Measurements from ENCODE around the gene PFDN2. TPM values are rescaled to one million over a fixed set of nuclear protein-coding genes. Genes with fewer than 3 reads are reported as not detected.
A peak's percentile ranks its signal among the peaks of the same experiment; 100 is the strongest.

Gene PFDN2
- total RNA-seq, 1 donor from 2014 or later = 43.8 TPM

DNA sequence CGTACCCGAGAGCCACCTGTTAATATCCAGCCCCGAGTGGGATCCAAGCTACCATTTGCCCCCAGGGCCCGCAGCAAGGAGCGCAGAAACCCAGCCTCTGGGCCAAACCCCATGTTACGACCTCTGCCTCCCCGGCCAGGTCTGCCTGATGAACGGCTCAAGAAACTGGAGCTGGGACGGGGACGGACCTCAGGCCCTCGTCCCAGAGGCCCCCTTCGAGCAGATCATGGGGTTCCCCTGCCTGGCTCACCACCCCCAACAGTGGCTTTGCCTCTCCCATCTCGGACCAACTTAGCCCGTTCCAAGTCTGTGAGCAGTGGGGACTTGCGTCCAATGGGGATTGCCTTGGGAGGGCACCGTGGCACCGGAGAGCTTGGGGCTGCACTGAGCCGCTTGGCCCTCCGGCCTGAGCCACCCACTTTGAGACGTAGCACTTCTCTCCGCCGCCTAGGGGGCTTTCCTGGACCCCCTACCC is 42.9 kb upstream of the PFDN2 start:
- ChIA-PET CTCF (no interaction called here), POLR2A (no interaction called here)
- Mint-ChIP-seq H3K4me3 (peak overlapping the region; percentile 93), H3K4me1 (peaks cover 44% of the 10 kb centered on the region), H3K9me3 (no peaks in the 10 kb centered on the region), H3K27ac (no peak overlapping the region), H3K36me3 (ENCODE audit: low read depth) (peaks cover 69% of the 10 kb centered on the region), H3K27me3 (no peaks in the 10 kb centered on the region)
- intact Hi-C loops (cut with micrococcal nuclease) = no loop called here
- TF ChIP-seq CTCF (IDR thresholded peaks at IDR 0.05) = no peak
- ATAC-seq (ENCODE audit: low read depth) (no peak), DNase-seq (no peak)

- POLR2A ChIA-PET = interaction anchor here (3.2 kb wide), 1 partner anchor 42 kb away, joined by 13 read pairs; the partner anchor contains the start of gene NDUFS2
These were observed 42.0 kb upstream of the PFDN2 start for GRCh38 chr1:161159913-161160243.

GRCh38 chr1:161159087-161159912 is 41.5 kb upstream of the PFDN2 start, which contains the start of gene USP21:
USP21 (plus strand) TSS chr1:161159500; CDS start chr1:161160641, 1,141 bp downstream.
- Mint-ChIP-seq H3K36me3 (ENCODE audit: low read depth) (peaks cover 61% of the 10 kb centered on the region), H3K27ac (peak within 1 kb of the TSS; percentile 91), H3K4me3 (peak within 1 kb of the TSS; percentile 93), H3K4me1 (peaks cover 48% of the 10 kb centered on the region), H3K27me3 (no peaks in the 10 kb centered on the region), H3K9me3 (no peaks in the 10 kb centered on the region)
- CTCF ChIA-PET = no interaction called here
- intact Hi-C loops (cut with micrococcal nuclease) = loop anchor here (1.0 to 2.0 kb wide), 4 partner anchors 33 to 114 kb away; partner anchors contain the start of genes NIT1, PFDN2 and USF1
- no peak for TF ChIP-seq CTCF (IDR thresholded peaks at IDR 0.05)
- DNase-seq (peak; percentile 93), ATAC-seq (ENCODE audit: low read depth) (peak; percentile 95)
- POLR2A ChIA-PET = interaction anchor here (0.6 to 3.2 kb wide), 5 partner anchors 8 to 169 kb away, joined by 3 to 13 read pairs (median 4); partner anchors contain the start of genes DEDD, NDUFS2 and TSTD1

More at GRCh38 chr1:161159913-161160243, 42.0 kb upstream of the PFDN2 start:
- no peak for TF ChIP-seq CTCF (IDR thresholded peaks at IDR 0.05)
- CTCF ChIA-PET = no interaction called here
- Mint-ChIP-seq H3K9me3 (no peaks in the 10 kb centered on the region), H3K36me3 (ENCODE audit: low read depth) (peaks cover 64% of the 10 kb centered on the region), H3K4me1 (peaks cover 45% of the 10 kb centered on the region), H3K4me3 (peak overlapping the region; percentile 93), H3K27ac (peak overlapping the region; percentile 91), H3K27me3 (no peaks in the 10 kb centered on the region)
- ATAC-seq (ENCODE audit: low read depth) (no peak), DNase-seq (no peak)
- intact Hi-C loops (cut with micrococcal nuclease) = loop anchor here (1.0 to 2.0 kb wide), 4 partner anchors 32 to 115 kb away; partner anchors contain the start of genes NIT1, PFDN2 and USF1

GRCh38 chr1:161158316-161159010 is 40.6 kb upstream of the PFDN2 start:
- CTCF ChIA-PET = interaction anchor here (1.1 kb wide), 1 partner anchor 160 kb away, joined by 3 read pairs; no protein-coding TSS in a partner anchor
- peaks cover 61% of the 10 kb centered on the region for H3K36me3 Mint-ChIP-seq (ENCODE audit: low read depth)
- peak overlapping the region; percentile 91 for H3K27ac Mint-ChIP-seq
- peaks cover 55% of the 10 kb centered on the region for H3K4me1 Mint-ChIP-seq
- intact Hi-C loops (cut with micrococcal nuclease) = loop anchor here (1.0 to 2.0 kb wide), 4 partner anchors 34 to 113 kb away; partner anchors contain the start of genes NIT1, PFDN2 and USF1
- TF ChIP-seq CTCF (IDR thresholded peaks at IDR 0.05) = no peak
- POLR2A ChIA-PET = interaction anchor here (0.6 to 3.2 kb wide), 7 partner anchors 9 to 168 kb away, joined by 3 to 13 read pairs (median 4); partner anchors contain the start of genes B4GALT3, DEDD, NDUFS2 and TSTD1
- no peaks in the 10 kb centered on the region for H3K27me3 Mint-ChIP-seq
- ATAC-seq (ENCODE audit: low read depth) (no peak), DNase-seq (no peak)
- no peaks in the 10 kb centered on the region for H3K9me3 Mint-ChIP-seq
- H3K4me3 Mint-ChIP-seq = peak overlapping the region; percentile 93
